ENCODE data around the gene UTS2. TPM values are rescaled to one million over a fixed set of nuclear protein-coding genes. Genes with fewer than 3 reads are reported as not detected.

UTS2 gene, protein sequence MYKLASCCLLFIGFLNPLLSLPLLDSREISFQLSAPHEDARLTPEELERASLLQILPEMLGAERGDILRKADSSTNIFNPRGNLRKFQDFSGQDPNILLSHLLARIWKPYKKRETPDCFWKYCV
- total RNA-seq = 1 to 10 TPM in 1 of 4 donors, not detected in 3; 9.1 TPM

DNA sequence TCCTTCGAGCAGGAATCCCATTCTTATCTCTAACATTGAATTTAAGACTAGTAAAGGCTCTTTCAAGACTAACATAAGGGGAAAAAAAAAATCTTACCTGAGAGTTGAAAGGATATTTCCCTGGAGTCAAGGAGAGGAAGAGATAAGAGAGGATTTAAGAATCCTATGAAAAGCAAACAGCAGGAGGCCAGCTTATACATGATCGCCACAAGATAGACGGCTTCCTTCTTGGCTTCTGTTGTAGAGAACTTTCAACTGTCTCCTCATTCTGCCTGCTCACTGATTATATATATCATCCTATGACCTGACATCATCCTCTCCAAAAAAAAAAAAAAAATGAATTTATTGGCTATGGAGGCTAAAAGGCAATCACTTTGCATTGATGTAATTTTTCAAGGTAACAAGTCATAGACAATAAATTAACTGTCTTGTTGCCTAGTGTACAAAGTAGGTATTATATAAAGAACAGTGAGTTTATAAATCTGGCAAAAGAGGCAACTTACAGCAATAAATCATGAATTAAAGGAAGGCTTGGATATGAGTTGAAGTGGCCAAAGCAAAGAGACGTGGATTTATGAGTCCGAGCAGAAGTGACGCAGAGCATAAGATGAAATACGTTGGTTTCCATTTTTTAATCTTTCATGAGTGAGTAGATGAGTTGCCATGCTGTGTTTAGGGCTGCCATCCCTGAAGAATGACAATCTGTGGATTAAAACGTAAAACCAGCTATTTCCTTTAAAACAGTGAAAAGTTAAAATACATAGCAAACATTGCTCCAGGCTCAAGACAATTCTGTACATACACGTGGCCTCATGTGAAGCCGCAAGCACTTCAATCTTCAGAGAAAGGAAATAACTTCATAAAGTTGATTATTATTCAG lies at the start of gene UTS2:
UTS2 (minus strand) TSS at position 262 of the 880 bp plus-strand sequence; CDS start at position 200, 62 bp downstream.
- no peak for DNase-seq
- Histone ChIP-seq H3K27ac (no peak within 1 kb of the TSS), H3K4me3 (no peak within 1 kb of the TSS), H3K36me3 (no peaks in the 10 kb centered on the region), H3K9me3 (no peaks in the 10 kb centered on the region), H3K4me1 (no peaks in the 10 kb centered on the region), H3K27me3 (no peaks in the 10 kb centered on the region)
- TF ChIP-seq, protein P1, sequence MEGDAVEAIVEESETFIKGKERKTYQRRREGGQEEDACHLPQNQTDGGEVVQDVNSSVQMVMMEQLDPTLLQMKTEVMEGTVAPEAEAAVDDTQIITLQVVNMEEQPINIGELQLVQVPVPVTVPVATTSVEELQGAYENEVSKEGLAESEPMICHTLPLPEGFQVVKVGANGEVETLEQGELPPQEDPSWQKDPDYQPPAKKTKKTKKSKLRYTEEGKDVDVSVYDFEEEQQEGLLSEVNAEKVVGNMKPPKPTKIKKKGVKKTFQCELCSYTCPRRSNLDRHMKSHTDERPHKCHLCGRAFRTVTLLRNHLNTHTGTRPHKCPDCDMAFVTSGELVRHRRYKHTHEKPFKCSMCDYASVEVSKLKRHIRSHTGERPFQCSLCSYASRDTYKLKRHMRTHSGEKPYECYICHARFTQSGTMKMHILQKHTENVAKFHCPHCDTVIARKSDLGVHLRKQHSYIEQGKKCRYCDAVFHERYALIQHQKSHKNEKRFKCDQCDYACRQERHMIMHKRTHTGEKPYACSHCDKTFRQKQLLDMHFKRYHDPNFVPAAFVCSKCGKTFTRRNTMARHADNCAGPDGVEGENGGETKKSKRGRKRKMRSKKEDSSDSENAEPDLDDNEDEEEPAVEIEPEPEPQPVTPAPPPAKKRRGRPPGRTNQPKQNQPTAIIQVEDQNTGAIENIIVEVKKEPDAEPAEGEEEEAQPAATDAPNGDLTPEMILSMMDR (IDR thresholded peaks at IDR 0.05) = no peak
- no peak for TF ChIP-seq POLR2A (IDR thresholded peaks at IDR 0.05)

DNA sequence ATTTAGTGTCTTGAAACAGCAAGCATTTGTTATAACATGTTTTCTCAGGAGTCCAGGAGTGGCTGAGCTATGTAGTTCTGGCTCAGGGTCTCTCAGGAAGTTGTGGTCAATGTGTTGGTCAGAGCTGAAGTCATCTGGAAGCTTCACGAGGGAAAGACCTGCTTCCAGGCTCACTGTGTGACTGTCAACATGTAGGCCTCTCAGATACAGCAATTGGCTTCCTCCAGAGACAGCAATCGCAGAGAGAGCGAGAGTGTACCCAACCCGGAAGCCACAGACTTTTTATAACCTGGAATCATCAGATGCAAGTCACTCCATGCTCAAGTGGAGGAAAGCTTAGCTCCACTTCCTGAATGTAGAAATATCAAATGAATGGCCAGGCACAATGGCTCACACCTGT lies 46.9 kb upstream of the UTS2 start:
- no peak overlapping the region for H3K27ac ChIP-seq
- no peak for TF ChIP-seq POLR2A (IDR thresholded peaks at IDR 0.05)
- TF ChIP-seq, protein P1 (IDR thresholded peaks at IDR 0.05) = no peak
- H3K36me3 ChIP-seq = no peaks in the 10 kb centered on the region
- H3K9me3 ChIP-seq = no peaks in the 10 kb centered on the region
- no peak overlapping the region for H3K4me3 ChIP-seq
- DNase-seq = no peak
- peaks cover 0 to 5% (median 2%) of the 10 kb centered on the region in 4 donors for H3K4me1 ChIP-seq
- no peaks in the 10 kb centered on the region for H3K27me3 ChIP-seq

DNA sequence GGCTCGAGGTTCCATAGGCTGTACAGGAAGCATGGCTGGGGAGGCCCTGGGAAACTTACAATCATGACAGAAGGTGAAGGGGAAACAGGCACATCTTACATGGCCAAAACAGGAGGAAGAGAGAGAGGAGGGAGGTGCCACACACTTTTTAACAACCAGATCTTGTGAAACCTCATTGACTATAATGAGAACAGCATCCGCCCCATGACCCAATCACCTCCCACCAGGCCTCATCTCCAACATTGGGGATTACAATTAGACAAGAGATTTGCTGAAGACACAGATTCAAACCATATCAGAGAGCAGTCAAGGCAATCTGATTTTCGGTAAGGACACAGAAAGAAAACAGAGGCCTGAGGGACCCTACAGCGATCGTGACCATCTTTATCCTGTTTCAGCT lies 46.1 kb upstream of the UTS2 start:
- Histone ChIP-seq H3K27ac (no peak overlapping the region), H3K4me1 (peaks cover 0 to 5% (median 2%) of the 10 kb centered on the region in 4 donors), H3K36me3 (no peaks in the 10 kb centered on the region), H3K4me3 (no peak overlapping the region), H3K9me3 (no peaks in the 10 kb centered on the region), H3K27me3 (no peaks in the 10 kb centered on the region)
- TF ChIP-seq, protein P1 (IDR thresholded peaks at IDR 0.05) = no peak
- TF ChIP-seq POLR2A (IDR thresholded peaks at IDR 0.05) = no peak
- no peak for DNase-seq

DNA sequence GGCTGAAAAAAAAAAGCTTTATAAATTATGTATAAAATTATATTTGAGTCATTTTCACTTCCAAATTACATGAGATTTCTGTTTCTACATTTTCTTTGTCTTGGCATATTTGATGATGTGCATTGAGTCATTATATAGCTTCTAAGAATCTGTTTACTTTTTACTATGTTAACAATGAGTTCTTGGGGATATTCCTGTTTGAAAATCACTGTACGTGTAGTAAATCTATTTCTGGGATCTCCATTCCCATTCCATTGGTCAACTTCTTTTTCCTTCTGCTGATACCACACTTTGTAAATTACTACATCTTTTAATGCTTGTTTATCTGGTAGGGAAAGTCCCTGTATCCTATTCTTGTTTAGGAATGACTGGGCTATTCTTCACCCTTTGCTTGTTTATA lies 44.1 kb upstream of the UTS2 start:
- TF ChIP-seq POLR2A (IDR thresholded peaks at IDR 0.05) = no peak
- TF ChIP-seq, protein P1 (IDR thresholded peaks at IDR 0.05) = no peak
- Histone ChIP-seq H3K36me3 (no peaks in the 10 kb centered on the region), H3K27ac (no peak overlapping the region), H3K4me1 (no peaks in the 10 kb centered on the region), H3K27me3 (no peaks in the 10 kb centered on the region), H3K9me3 (no peaks in the 10 kb centered on the region), H3K4me3 (no peak overlapping the region)
- no peak for DNase-seq

DNA sequence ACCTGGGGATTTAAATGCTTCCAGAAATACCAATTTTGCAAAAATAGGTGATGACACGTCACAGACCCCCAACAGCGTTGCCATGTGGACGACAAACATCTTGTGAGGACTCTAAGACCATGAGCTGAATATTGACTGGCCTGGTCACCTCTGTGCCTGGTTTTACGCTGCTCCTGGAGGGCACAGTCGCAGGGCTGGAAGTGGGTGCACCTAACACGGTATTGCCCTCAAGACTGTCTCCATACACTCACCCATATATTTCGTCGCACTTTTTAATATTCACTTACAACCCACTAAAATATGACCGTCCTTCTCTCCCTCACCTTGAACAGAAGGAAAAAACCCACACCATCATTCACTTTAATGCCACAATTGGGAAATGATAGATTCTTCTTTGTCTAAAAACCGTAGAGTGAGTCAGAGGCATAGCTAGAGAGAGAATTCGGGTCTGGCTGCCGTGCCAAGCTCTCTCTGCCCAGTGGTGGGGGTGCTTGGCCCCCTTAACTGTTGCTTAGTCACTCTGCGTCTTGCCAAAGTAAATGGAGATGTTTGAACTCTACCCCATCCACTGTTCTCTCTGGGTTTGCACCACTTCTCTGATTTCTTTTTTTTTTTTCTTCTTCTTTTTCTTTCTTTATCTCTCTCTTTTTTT lies 40.8 kb upstream of the UTS2 start:
- Histone ChIP-seq H3K36me3 (no peaks in the 10 kb centered on the region), H3K27me3 (no peaks in the 10 kb centered on the region), H3K9me3 (no peaks in the 10 kb centered on the region), H3K27ac (no peak overlapping the region), H3K4me3 (no peak overlapping the region), H3K4me1 (no peaks in the 10 kb centered on the region)
- TF ChIP-seq POLR2A (IDR thresholded peaks at IDR 0.05) = no peak
- TF ChIP-seq, protein P1 (IDR thresholded peaks at IDR 0.05) = no peak
- no peak for DNase-seq
